Astrocyte (in vitro differentiated cells and primary cell): ENCODE results near the gene ANKLE1. TPM values are rescaled to one million over a fixed set of nuclear protein-coding genes. Genes with fewer than 3 reads are reported as not detected.

Experiments used
- DNase-seq: peaks from one replicate; pipeline ENCODE4 v3.0.0-alpha.2; 2010; ENCODE audit warnings: low read depth
- FAIRE-seq: peaks from 2 replicates; lab custom pipeline; 2011; peaks lifted over from hg19 to GRCh38; lab: Jason Lieb, UNC
- H2AFZ ChIP-seq: 2 replicates; pipeline ENCODE4 v1.6.0; 2012; ENCODE audit warnings: low read depth, low read length, inconsistent platforms
- H3K27ac ChIP-seq: 2 replicates; pipeline ENCODE4 v1.5.1; 2011; ENCODE audit warnings: low read depth, low read length, inconsistent platforms
- H3K27me3 ChIP-seq: 2 replicates; pipeline ENCODE4 v1.6.0; 2011; ENCODE audit warnings: low read length, inconsistent platforms; ENCODE audit not compliant: insufficient read depth
- H3K36me3 ChIP-seq: 2 replicates; pipeline ENCODE4 v1.5.1; 2011; ENCODE audit warnings: low read length, inconsistent platforms; ENCODE audit not compliant: insufficient read depth
- H3K4me1 ChIP-seq: 2 replicates; pipeline ENCODE4 v1.5.1; 2011; ENCODE audit warnings: low read length, inconsistent platforms; ENCODE audit not compliant: insufficient read depth
- H3K4me2 ChIP-seq: 2 replicates; pipeline ENCODE4 v1.6.0; 2012; ENCODE audit warnings: low read length, inconsistent platforms
- H3K4me3 ChIP-seq: 2 replicates; pipeline ENCODE4 v1.5.1; 2011; ENCODE audit warnings: low read depth, mild to moderate bottlenecking, low read length, inconsistent platforms; ENCODE audit not compliant: insufficient read depth
- H3K79me2 ChIP-seq: 2 replicates; pipeline ENCODE4 v1.6.0; 2012; ENCODE audit warnings: mild to moderate bottlenecking, low read length, inconsistent platforms; ENCODE audit not compliant: insufficient read depth
- H3K9ac ChIP-seq: 2 replicates; pipeline ENCODE4 v1.6.0; 2012; ENCODE audit warnings: mild to moderate bottlenecking, low read length, inconsistent platforms
- H3K9me3 ChIP-seq: 2 replicates; pipeline ENCODE4 v1.5.1; 2012; ENCODE audit warnings: low read depth, mild to moderate bottlenecking, low read length, inconsistent platforms; ENCODE audit not compliant: insufficient read depth
- H4K20me1 ChIP-seq: 2 replicates; pipeline ENCODE4 v1.6.0; 2012; ENCODE audit warnings: low read length, inconsistent platforms; ENCODE audit not compliant: insufficient read depth
- H3K27ac Mint-ChIP-seq: one replicate; pipeline ENCODE4 v1.8.0; 2021; ENCODE audit warnings: mild to moderate bottlenecking, mixed read lengths; ENCODE audit not compliant: unreplicated experiment
- H3K27me3 Mint-ChIP-seq: one replicate; pipeline ENCODE4 v1.8.0; 2021; ENCODE audit warnings: low read depth, mixed read lengths; ENCODE audit not compliant: unreplicated experiment
- H3K36me3 Mint-ChIP-seq: one replicate; pipeline ENCODE4 v1.8.0; 2021; ENCODE audit warnings: low read depth, mixed read lengths; ENCODE audit not compliant: unreplicated experiment
- H3K4me1 Mint-ChIP-seq: one replicate; pipeline ENCODE4 v1.8.0; 2021; ENCODE audit warnings: low read depth, mixed read lengths; ENCODE audit not compliant: unreplicated experiment
- H3K4me3 Mint-ChIP-seq: one replicate; pipeline ENCODE4 v1.8.0; 2021; ENCODE audit warnings: mild to moderate bottlenecking, moderate library complexity, mixed read lengths; ENCODE audit not compliant: unreplicated experiment
- H3K9me3 Mint-ChIP-seq: one replicate; pipeline ENCODE4 v1.8.0; 2021; ENCODE audit warnings: mild to moderate bottlenecking, mixed read lengths; ENCODE audit not compliant: unreplicated experiment
- CTCF ChIP-seq: IDR thresholded peaks from 2 replicates; pipeline ENCODE4 v1.5.1; 2011; ENCODE audit warnings: low read depth, mild to moderate bottlenecking, inconsistent platforms, low read length, moderate library complexity; ENCODE audit not compliant: insufficient read depth
- EZH2 ChIP-seq: IDR thresholded peaks from 2 replicates; pipeline ENCODE4 v1.6.1; 2012; ENCODE audit warnings: mild to moderate bottlenecking, low read length, inconsistent platforms; ENCODE audit not compliant: insufficient read depth
- total RNA-seq: library from RNA; stranded (reverse); gene quantifications from 2 replicates; pipeline ENCODE4 v1.2.1, GENCODE V29; 2021

Gene ANKLE1
- total RNA-seq, 1 donor from 2014 or later = 1.8 TPM

GRCh38 chr19:17306285-17306714 is 24.6 kb downstream of the ANKLE1 start:
- H3K4me3 Mint-ChIP-seq = peak overlapping the region; percentile 85
- no peaks in the 10 kb centered on the region for H3K27me3 ChIP-seq
- peak overlapping the region; percentile 84 for H3K9ac ChIP-seq
- H3K4me1 Mint-ChIP-seq = peaks cover 8% of the 10 kb centered on the region
- no peaks in the 10 kb centered on the region for H3K36me3 ChIP-seq
- H3K4me1 ChIP-seq = peaks cover 19% of the 10 kb centered on the region
- peak overlapping the region; percentile 90 for H2AFZ ChIP-seq
- H3K79me2 ChIP-seq = peaks cover 27% of the 10 kb centered on the region
- TF ChIP-seq EZH2 (no peak), CTCF (no peak)
- DNase-seq (no peak), FAIRE-seq (no peak)
- H3K27me3 Mint-ChIP-seq = no peaks in the 10 kb centered on the region
- H3K4me2 ChIP-seq = peak overlapping the region; percentile 93
- peak overlapping the region; percentile 15 for H3K27ac Mint-ChIP-seq
- H3K4me3 ChIP-seq = peak overlapping the region; percentile 72
- H3K27ac ChIP-seq = peak overlapping the region; percentile 61
- H3K9me3 ChIP-seq = no peaks in the 10 kb centered on the region
- H4K20me1 ChIP-seq = peaks cover 17% of the 10 kb centered on the region
- H3K9me3 Mint-ChIP-seq = no peaks in the 10 kb centered on the region
- peaks cover 2% of the 10 kb centered on the region for H3K36me3 Mint-ChIP-seq

GRCh38 chr19:17307876-17308377 is 26.2 kb downstream of the ANKLE1 start:
- H2AFZ ChIP-seq = no peak overlapping the region
- H3K27ac Mint-ChIP-seq = peak overlapping the region; percentile 75
- H3K36me3 ChIP-seq = no peaks in the 10 kb centered on the region
- peaks cover 21% of the 10 kb centered on the region for H3K4me1 Mint-ChIP-seq
- no peak overlapping the region for H3K4me2 ChIP-seq
- H3K36me3 Mint-ChIP-seq = peaks cover 5% of the 10 kb centered on the region
- no peak for DNase-seq
- no peaks in the 10 kb centered on the region for H3K9me3 Mint-ChIP-seq
- no peak for FAIRE-seq
- no peak for TF ChIP-seq CTCF
- H3K27me3 Mint-ChIP-seq = no peaks in the 10 kb centered on the region
- H3K4me3 ChIP-seq = no peak overlapping the region
- H3K4me1 ChIP-seq = peaks cover 31% of the 10 kb centered on the region
- peak overlapping the region; percentile 85 for H3K4me3 Mint-ChIP-seq
- H3K27me3 ChIP-seq = no peaks in the 10 kb centered on the region
- H3K9ac ChIP-seq = no peak overlapping the region
- no peaks in the 10 kb centered on the region for H3K9me3 ChIP-seq
- H4K20me1 ChIP-seq = peaks cover 32% of the 10 kb centered on the region
- peaks cover 43% of the 10 kb centered on the region for H3K79me2 ChIP-seq
- no peak overlapping the region for H3K27ac ChIP-seq

- Mint-ChIP-seq H3K36me3 (peaks cover 3% of the 10 kb centered on the region), H3K27ac (peak within 1 kb of the TSS; percentile 85), H3K4me1 (peaks cover 24% of the 10 kb centered on the region), H3K27me3 (no peaks in the 10 kb centered on the region), H3K9me3 (no peaks in the 10 kb centered on the region), H3K4me3 (peak within 1 kb of the TSS; percentile 91)
- peak within 1 kb of the TSS; percentile 78 for H2AFZ ChIP-seq
- no peaks in the 10 kb centered on the region for H3K27me3 ChIP-seq
- H3K9ac ChIP-seq = peak within 1 kb of the TSS; percentile 95
- TF ChIP-seq CTCF (no peak), EZH2 (no peak)
- peaks cover 28% of the 10 kb centered on the region for H3K4me1 ChIP-seq
- H3K4me2 ChIP-seq = peak within 1 kb of the TSS; percentile 91
- DNase-seq (peak; percentile 100), FAIRE-seq (peak; percentile 39)
- peaks cover 58% of the 10 kb centered on the region for H3K79me2 ChIP-seq
- H3K27ac ChIP-seq = peak within 1 kb of the TSS; percentile 77
- peak within 1 kb of the TSS; percentile 76 for H3K4me3 ChIP-seq
- no peaks in the 10 kb centered on the region for H3K36me3 ChIP-seq
- peaks cover 43% of the 10 kb centered on the region for H4K20me1 ChIP-seq
- H3K9me3 ChIP-seq = no peaks in the 10 kb centered on the region
Measured at GRCh38 chr19:17309198-17309964, 27.7 kb downstream of the ANKLE1 start, which contains the start of gene DDA1. Gene DDA1 (plus strand): TSS chr19:17309563. CDS start chr19:17309655, 92 bp downstream.
